ENCODE results near the gene NFATC2IP. TPM values are rescaled to one million over a fixed set of nuclear protein-coding genes. Genes with fewer than 3 reads are reported as not detected.

Gene NFATC2IP
- total and polyA plus RNA-seq, 9 of the 15 experiments (the other 6 are each of a cell fraction or from before 2014, with no cell fraction given): 15.6 to 106 (median 46.9) TPM

GRCh38 chr16:29009050-29009837 is 58.5 kb downstream of the NFATC2IP start (continued):
- TF ChIP-seq ZNF280A (IDR thresholded peaks at IDR 0.05; ENCODE audit: low read depth, partially characterized antibody): peak; percentile 47
- peak; percentile 56; the same call in 1 of the 2 replicates for TF ChIP-seq SMAD3 (CRISPR knock-in tag; conservative IDR thresholded peaks at IDR 0.05)
- peak; percentile 75 for TF ChIP-seq ARHGAP35 (IDR thresholded peaks at IDR 0.05; ENCODE audit: partially characterized antibody)
- no peak for TF ChIP-seq FOS (IDR thresholded peaks at IDR 0.05; ENCODE audit: extremely low read depth, insufficient read length)
- no peak for TF ChIP-seq BCLAF1 (IDR thresholded peaks at IDR 0.05; ENCODE audit: borderline replicate concordance in 1 of 2, control insufficient read depth in 1 of 2, low read depth in 2 of 2, low read length in 1 of 2)
- TF ChIP-seq ADNP (tag; IDR thresholded peaks at IDR 0.05): peak; percentile 87
- no peak for TF ChIP-seq BMI1 (IDR thresholded peaks at IDR 0.05; ENCODE audit: low read length)
- no peak for TF ChIP-seq ZNF277 (CRISPR knock-in tag; IDR thresholded peaks at IDR 0.05; ENCODE audit: borderline replicate concordance)
- peak; percentile 75 for TF ChIP-seq BACH1 (tag; IDR thresholded peaks at IDR 0.05)
- peak; percentile 89 for TF ChIP-seq PML (IDR thresholded peaks at IDR 0.05; ENCODE audit: low read length)
- TF ChIP-seq ZZZ3 (IDR thresholded peaks at IDR 0.05): no peak
- no peak for TF ChIP-seq CREB3L1 (IDR thresholded peaks at IDR 0.05; ENCODE audit: borderline replicate concordance, low read depth)
- TF ChIP-seq, protein P1, sequence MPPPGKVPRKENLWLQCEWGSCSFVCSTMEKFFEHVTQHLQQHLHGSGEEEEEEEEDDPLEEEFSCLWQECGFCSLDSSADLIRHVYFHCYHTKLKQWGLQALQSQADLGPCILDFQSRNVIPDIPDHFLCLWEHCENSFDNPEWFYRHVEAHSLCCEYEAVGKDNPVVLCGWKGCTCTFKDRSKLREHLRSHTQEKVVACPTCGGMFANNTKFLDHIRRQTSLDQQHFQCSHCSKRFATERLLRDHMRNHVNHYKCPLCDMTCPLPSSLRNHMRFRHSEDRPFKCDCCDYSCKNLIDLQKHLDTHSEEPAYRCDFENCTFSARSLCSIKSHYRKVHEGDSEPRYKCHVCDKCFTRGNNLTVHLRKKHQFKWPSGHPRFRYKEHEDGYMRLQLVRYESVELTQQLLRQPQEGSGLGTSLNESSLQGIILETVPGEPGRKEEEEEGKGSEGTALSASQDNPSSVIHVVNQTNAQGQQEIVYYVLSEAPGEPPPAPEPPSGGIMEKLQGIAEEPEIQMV (tag; conservative IDR thresholded peaks at IDR 0.05; ENCODE audit: low read depth): no peak; the same call in 1 of the 2 replicates
- peak; percentile 62 for TF ChIP-seq CXXC5 (CRISPR knock-in tag; IDR thresholded peaks at IDR 0.05)
- no peak for TF ChIP-seq IRF2 (CRISPR knock-in tag; IDR thresholded peaks at IDR 0.05)
- TF ChIP-seq ATF2 (CRISPR knock-in tag; IDR thresholded peaks at IDR 0.05): no peak

All from K562 (cell line).